ENCODE data around the gene NTN3. TPM values are rescaled to one million over a fixed set of nuclear protein-coding genes. Genes with fewer than 3 reads are reported as not detected.
"Not testable (repeated sequence)": the region's sequence is repeated elsewhere in the genome, so short reads cannot be mapped to it uniquely, and the experiment has no call there.

Gene NTN3
- total and polyA plus RNA-seq, 4 donors: 0.42 TPM; not detected in 3

DNA sequence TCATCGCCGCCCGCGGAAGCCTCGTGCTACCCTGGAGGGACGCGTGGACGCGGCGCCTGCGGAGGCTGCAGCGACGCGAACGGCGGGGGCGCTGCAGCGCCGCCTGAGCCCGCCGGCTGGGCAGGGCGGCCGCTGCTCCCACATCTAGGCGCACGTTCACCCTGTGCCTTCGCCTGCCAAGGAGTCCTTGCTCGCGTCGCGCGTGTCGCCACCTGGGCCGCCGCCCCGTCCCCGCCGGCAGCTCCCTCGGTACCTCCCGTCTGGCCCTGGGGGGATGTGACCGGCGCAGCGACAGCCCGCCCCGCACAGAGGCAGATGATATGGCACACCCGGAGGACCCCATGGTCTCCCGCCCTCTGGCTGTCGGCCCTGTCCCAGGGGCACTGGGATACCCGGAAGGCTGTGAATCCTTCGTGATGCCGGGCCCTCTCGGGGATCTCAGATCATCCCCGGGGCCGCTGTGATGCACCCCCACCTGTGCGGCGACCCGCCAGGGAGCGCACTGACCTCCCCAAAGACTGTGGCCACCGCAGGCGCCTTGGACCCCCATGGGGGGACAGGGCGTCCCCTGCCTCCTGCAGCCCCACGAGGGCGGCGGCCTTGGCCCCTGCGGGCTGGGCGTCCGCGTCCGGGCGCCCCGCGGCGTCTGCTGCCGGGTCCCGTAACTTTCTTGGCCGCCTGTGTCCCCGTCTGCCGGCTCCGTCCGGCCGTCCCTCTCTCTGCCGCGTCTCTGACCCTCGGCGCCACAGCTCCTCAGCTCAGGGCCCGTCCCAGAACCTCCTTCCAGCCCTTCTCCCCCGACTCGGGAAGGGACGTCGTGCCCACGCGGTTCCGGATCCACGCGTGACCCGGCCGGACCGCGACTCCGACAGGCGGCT lies 3.1 kb downstream of the NTN3 start:
- Histone ChIP-seq H3K9me3 (ENCODE audit: control insufficient read depth, low read length) (no peaks in the 10 kb centered on the region), H3K27me3 (ENCODE audit: control insufficient read depth in 1 of 2, insufficient read depth in 2 of 2, low read length in 1 of 2) (no peaks in the 10 kb centered on the region), H3K36me3 (ENCODE audit: control insufficient read depth in 1 of 2, insufficient read depth in 2 of 2, low read length in 1 of 2) (no peaks in the 10 kb centered on the region), H3K4me3 (ENCODE audit: low read length in 2 of 2) (peak overlapping the region; percentile 32 to 69), H3K4me1 (ENCODE audit: control insufficient read depth in 1 of 2, insufficient read depth in 2 of 2, low read length in 2 of 2) (no peaks in the 10 kb centered on the region), H3K27ac (ENCODE audit: low read depth in 1 of 2, low read length in 2 of 2) (no peak overlapping the region)
- 0 to 1% methylated on average over 54 to 100 of the region's 100 CpGs for WGBS, 2 donors
- intact Hi-C loops (cut with DNase I): no loop called here
- DNase-seq: peak in 1 of 2 donors; percentile 60
- peak; percentile 63 for ATAC-seq (ENCODE audit: low FRiP score)

DNA sequence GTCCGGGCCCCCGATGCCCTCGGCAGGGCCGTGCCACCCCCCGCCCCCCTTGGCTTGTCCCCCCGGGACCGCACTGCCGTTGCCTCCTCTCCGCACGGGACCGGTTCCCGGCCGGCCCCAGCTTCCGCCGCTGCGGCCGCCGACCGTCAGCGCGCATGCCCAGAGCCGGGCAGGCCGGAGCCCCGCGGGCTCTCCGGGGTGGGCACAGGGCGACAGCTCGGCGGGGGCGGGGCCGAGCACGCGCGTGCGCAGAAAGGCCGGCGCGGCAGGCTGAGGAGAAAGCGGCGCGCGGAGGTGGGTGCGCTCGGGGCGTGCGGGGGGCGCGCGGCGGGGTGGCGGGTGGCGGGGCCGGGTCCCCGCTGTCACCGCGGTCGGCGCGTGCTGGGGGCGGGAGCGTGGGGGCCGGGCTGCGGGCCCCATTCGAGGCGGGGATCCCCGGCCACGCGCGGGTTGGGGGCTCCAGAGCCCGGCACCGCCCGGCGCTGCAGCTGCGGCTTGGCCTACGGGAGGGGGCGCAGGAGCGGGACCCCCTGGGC lies 3.8 kb downstream of the NTN3 start, which contains the start of gene TBC1D24:
Gene TBC1D24 (plus strand): TSS at position 251 of the 536 bp plus-strand sequence. CDS start 21,022 bp downstream, outside the sequence.
- DNase-seq: peak; percentile 91 to 95
- peak; percentile 91 for ATAC-seq (ENCODE audit: low FRiP score)
- intact Hi-C loops (cut with DNase I): no loop called here
- H3K4me3 ChIP-seq (ENCODE audit: low read length in 2 of 2): peak within 1 kb of the TSS; percentile 61 to 69
- H3K36me3 ChIP-seq (ENCODE audit: control insufficient read depth in 1 of 2, insufficient read depth in 2 of 2, low read length in 1 of 2): no peaks in the 10 kb centered on the region
- no peak within 1 kb of the TSS for H3K27ac ChIP-seq (ENCODE audit: low read depth in 1 of 2, low read length in 2 of 2)
- H3K4me1 ChIP-seq (ENCODE audit: control insufficient read depth in 1 of 2, insufficient read depth in 2 of 2, low read length in 2 of 2): no peaks in the 10 kb centered on the region
- no peaks in the 10 kb centered on the region for H3K9me3 ChIP-seq (ENCODE audit: control insufficient read depth, low read length)
- 0 to 1% methylated on average over 43 to 77 of the region's 77 CpGs for WGBS, 2 donors
- no peaks in the 10 kb centered on the region for H3K27me3 ChIP-seq (ENCODE audit: control insufficient read depth in 1 of 2, insufficient read depth in 2 of 2, low read length in 1 of 2)

DNA sequence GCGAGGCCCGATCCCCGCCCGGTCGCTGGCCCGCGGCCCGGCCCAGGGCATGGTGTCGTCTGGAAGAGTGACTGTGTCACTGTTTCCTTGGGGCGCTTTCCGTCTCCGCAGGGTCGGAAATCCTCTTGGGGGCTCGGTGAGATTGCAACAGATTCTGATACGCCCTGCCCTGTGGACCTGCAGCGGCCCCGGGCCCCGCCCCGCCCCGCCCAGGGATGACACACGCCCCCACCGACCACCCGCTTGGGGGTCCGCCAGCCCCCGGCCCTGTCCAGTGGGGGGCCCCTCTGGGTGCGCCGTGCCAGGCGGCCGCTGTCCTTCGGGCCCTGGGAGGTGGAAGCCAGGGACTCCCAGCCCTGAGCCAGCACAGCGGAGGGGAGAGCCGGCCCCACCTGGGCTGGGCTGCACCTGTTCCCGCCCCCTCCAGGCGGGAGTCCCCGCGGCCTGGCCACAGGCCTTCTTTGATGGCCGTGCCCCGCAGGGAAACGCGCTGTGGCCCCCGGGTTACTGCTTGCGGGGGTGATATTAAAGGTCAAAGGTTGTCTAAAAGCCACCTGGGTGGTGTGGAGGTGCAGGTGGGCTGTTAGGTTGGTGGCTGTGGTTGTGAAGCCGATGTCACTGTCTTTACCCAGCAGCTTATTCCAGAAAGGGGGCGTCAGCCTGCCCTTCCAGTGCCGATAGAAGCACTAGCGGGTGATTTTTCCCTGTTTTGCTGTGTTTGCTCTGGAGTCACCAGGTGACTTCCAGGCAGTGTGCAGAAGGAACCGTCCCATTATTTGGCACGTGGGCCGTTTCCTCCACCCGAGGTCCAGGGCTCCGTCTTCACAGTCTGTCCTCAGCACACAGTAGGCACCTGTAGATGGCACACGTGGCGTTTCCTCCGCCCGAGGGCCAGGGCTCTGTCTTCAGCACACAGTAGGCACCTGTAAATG lies 4.6 kb downstream of the NTN3 start:
- Histone ChIP-seq H3K9me3 (ENCODE audit: control insufficient read depth, low read length) (no peaks in the 10 kb centered on the region), H3K36me3 (ENCODE audit: control insufficient read depth in 1 of 2, insufficient read depth in 2 of 2, low read length in 1 of 2) (no peaks in the 10 kb centered on the region), H3K27ac (ENCODE audit: low read depth in 1 of 2, low read length in 2 of 2) (no peak overlapping the region), H3K4me3 (ENCODE audit: low read length in 2 of 2) (peak overlapping the region; percentile 61 to 69), H3K4me1 (ENCODE audit: control insufficient read depth in 1 of 2, insufficient read depth in 2 of 2, low read length in 2 of 2) (no peaks in the 10 kb centered on the region), H3K27me3 (ENCODE audit: control insufficient read depth in 1 of 2, insufficient read depth in 2 of 2, low read length in 1 of 2) (no peaks in the 10 kb centered on the region)
- ATAC-seq (ENCODE audit: low FRiP score): no peak
- intact Hi-C loops (cut with DNase I): no loop called here
- DNase-seq: no peak
- WGBS, 2 donors: 13 to 16% methylated on average over 49 to 55 of the region's 55 CpGs

DNA sequence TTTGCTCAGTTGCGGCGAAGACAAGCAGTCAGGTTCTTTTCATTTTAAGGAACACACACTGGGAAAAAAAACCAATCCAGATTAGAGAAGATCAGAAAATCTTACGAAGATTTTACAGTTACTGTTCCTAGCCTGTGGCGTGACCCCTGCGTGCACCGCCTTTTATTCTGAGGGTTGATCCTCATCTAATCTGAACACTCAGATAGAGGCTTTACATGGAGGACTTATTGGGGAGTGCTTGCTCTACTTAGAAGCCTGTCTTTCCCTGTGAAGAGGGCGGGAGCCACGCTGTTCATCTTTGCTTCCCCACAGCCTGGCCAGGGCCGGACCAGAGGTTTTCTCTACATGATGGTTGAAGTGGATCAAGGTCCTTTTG lies 5.2 kb downstream of the NTN3 start:
- intact Hi-C loops (cut with DNase I): no loop called here
- no peaks in the 10 kb centered on the region for H3K27me3 ChIP-seq (ENCODE audit: control insufficient read depth in 1 of 2, insufficient read depth in 2 of 2, low read length in 1 of 2)
- ATAC-seq (ENCODE audit: low FRiP score) (no peak), DNase-seq (no peak)
- no peak overlapping the region for H3K27ac ChIP-seq (ENCODE audit: low read depth in 1 of 2, low read length in 2 of 2)
- 94% methylated on average over 9 of the region's 9 CpGs for WGBS, 2 donors
- H3K4me1 ChIP-seq (ENCODE audit: control insufficient read depth in 1 of 2, insufficient read depth in 2 of 2, low read length in 2 of 2): no peaks in the 10 kb centered on the region
- no peak overlapping the region for H3K4me3 ChIP-seq (ENCODE audit: low read length in 2 of 2)
- no peaks in the 10 kb centered on the region for H3K36me3 ChIP-seq (ENCODE audit: control insufficient read depth in 1 of 2, insufficient read depth in 2 of 2, low read length in 1 of 2)
- no peaks in the 10 kb centered on the region for H3K9me3 ChIP-seq (ENCODE audit: control insufficient read depth, low read length)

DNA sequence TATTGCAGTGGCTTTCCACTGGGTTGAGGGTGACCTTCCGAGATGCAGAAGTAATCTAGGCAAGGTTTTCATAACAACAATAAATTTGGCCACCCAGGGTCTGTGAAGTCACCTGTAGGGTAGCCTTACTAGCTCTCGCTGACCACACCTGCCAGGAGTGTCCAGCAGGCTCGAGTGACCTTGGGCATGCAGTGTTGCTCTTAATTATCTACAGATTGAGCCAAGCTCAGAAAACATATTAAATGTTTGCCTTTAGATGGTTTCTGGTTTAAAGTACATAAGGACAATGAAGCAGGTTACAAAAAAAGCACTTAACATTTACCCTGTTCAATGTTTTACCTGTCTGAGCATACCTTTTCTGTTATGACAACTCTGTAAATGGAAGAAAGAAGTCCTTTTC lies 5.6 kb downstream of the NTN3 start:
- no peak for ATAC-seq (ENCODE audit: low FRiP score)

DNA sequence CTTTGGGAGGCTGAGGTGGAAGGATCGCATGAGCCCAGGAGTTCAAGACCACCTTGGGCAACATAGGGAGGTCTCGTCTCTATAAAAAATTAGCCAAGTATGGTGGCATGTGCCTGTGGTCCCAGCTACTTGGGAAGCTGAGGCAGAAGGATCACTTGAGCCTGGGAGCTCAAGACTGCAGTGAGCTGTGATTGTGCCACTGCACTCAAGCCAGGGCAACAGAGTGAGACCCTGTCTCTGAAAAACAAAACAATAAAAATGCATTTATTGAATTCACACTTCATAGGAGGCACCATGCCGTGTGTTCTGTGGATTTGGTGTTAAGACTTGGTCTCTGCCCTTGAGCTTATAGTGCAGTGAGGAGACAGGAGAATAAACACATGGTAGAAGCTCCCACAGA lies 6.2 kb downstream of the NTN3 start:
- no peaks in the 10 kb centered on the region for H3K9me3 ChIP-seq (ENCODE audit: control insufficient read depth, low read length)

More for the DNA sequence above, 5.6 kb downstream of the NTN3 start:
- no peaks in the 10 kb centered on the region for H3K9me3 ChIP-seq (ENCODE audit: control insufficient read depth, low read length)
- no peak overlapping the region for H3K27ac ChIP-seq (ENCODE audit: low read depth in 1 of 2, low read length in 2 of 2)
- DNase-seq: no peak
- H3K4me1 ChIP-seq (ENCODE audit: control insufficient read depth in 1 of 2, insufficient read depth in 2 of 2, low read length in 2 of 2): no peaks in the 10 kb centered on the region
- intact Hi-C loops (cut with DNase I): no loop called here
- no peaks in the 10 kb centered on the region for H3K36me3 ChIP-seq (ENCODE audit: control insufficient read depth in 1 of 2, insufficient read depth in 2 of 2, low read length in 1 of 2)
- H3K27me3 ChIP-seq (ENCODE audit: control insufficient read depth in 1 of 2, insufficient read depth in 2 of 2, low read length in 1 of 2): no peaks in the 10 kb centered on the region
- H3K4me3 ChIP-seq (ENCODE audit: low read length in 2 of 2): no peak overlapping the region
- WGBS, 2 donors: 87 to 91% methylated on average over 3 of the region's 3 CpGs

DNA sequence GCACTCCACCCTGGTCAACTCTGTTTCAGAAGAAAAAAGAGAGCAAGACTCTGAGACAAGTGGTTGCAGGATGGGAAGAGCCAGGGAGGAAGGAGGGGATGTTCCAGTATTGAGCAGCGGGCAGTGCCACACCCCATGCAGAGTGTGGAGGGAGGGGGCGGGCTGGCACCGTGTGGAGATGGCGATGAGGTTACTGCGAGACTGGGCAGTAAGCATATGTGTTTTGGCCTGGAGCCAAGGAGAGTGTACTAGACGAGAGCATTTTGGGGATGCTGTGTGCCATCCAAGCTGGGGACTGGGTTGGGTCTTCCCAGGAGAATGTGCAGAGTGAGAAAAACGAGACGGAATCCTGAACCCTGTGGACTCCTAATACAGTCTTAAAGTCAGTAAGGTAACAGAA lies 7.2 kb downstream of the NTN3 start:
- 25 to 28% methylated on average over 8 of the region's 8 CpGs for WGBS, 2 donors
- H3K36me3 ChIP-seq (ENCODE audit: control insufficient read depth in 1 of 2, insufficient read depth in 2 of 2, low read length in 1 of 2): no peaks in the 10 kb centered on the region
- ATAC-seq (ENCODE audit: low FRiP score) (no peak), DNase-seq (no peak)
- H3K4me3 ChIP-seq (ENCODE audit: low read length in 2 of 2): no peak overlapping the region
- no peaks in the 10 kb centered on the region for H3K4me1 ChIP-seq (ENCODE audit: control insufficient read depth in 1 of 2, insufficient read depth in 2 of 2, low read length in 2 of 2)
- intact Hi-C loops (cut with DNase I): no loop called here
- H3K9me3 ChIP-seq (ENCODE audit: control insufficient read depth, low read length): no peaks in the 10 kb centered on the region
- H3K27me3 ChIP-seq (ENCODE audit: control insufficient read depth in 1 of 2, insufficient read depth in 2 of 2, low read length in 1 of 2): no peaks in the 10 kb centered on the region
- no peak overlapping the region for H3K27ac ChIP-seq (ENCODE audit: low read depth in 1 of 2, low read length in 2 of 2)

More for the DNA sequence above, 6.2 kb downstream of the NTN3 start:
- Histone ChIP-seq H3K4me3 (ENCODE audit: low read length in 2 of 2) (no peak overlapping the region), H3K27ac (ENCODE audit: low read depth in 1 of 2, low read length in 2 of 2) (no peak overlapping the region), H3K27me3 (ENCODE audit: control insufficient read depth in 1 of 2, insufficient read depth in 2 of 2, low read length in 1 of 2) (no peaks in the 10 kb centered on the region), H3K36me3 (ENCODE audit: control insufficient read depth in 1 of 2, insufficient read depth in 2 of 2, low read length in 1 of 2) (no peaks in the 10 kb centered on the region), H3K4me1 (ENCODE audit: control insufficient read depth in 1 of 2, insufficient read depth in 2 of 2, low read length in 2 of 2) (no peaks in the 10 kb centered on the region)
- no peak for DNase-seq
- WGBS, 2 donors: 95 to 97% methylated on average over 3 of the region's 3 CpGs
- no peak for ATAC-seq (ENCODE audit: low FRiP score)
- intact Hi-C loops (cut with DNase I): no loop called here

DNA sequence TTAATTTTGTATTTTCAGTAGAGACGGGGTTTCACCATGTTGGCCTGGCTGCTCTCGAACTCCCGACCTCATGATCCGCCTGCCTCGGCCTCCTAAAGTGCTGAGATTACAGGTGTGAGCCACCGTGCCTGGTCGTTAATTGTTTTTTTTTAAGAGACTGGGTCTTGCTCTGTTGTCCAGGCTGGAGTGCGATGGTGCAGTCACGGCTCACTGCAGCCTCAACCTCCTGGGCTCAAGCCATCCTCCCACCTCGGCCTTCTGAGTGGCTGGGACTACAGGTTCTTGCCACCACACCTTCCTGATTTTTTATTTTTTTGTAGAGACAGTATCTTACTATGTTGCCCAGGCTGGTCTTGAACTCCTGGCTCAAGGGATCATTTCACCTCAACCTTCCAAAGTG lies 8.9 kb downstream of the NTN3 start:
- DNase-seq; ATAC-seq (ENCODE audit: low FRiP score); H3K4me3 ChIP-seq (ENCODE audit: low read length in 2 of 2); H3K4me1 ChIP-seq (ENCODE audit: control insufficient read depth in 1 of 2, insufficient read depth in 2 of 2, low read length in 2 of 2); H3K27me3 ChIP-seq (ENCODE audit: control insufficient read depth in 1 of 2, insufficient read depth in 2 of 2, low read length in 1 of 2); H3K27ac ChIP-seq (ENCODE audit: low read depth in 1 of 2, low read length in 2 of 2); H3K36me3 ChIP-seq (ENCODE audit: control insufficient read depth in 1 of 2, insufficient read depth in 2 of 2, low read length in 1 of 2); H3K9me3 ChIP-seq (ENCODE audit: control insufficient read depth, low read length); intact Hi-C loops (cut with DNase I): not testable (repeated sequence)
- 95 to 96% methylated on average over 10 of the region's 10 CpGs for WGBS, 2 donors
